Immature natural killer cell (primary cell): Measurements from ENCODE around the gene TTLL10. TPM values are rescaled to one million over a fixed set of nuclear protein-coding genes. Genes with fewer than 3 reads are reported as not detected.
"Not testable (repeated sequence)": the region's sequence is repeated elsewhere in the genome, so short reads cannot be mapped to it uniquely, and the experiment has no call there.

Experiments used
- DNase-seq, 3 donors: peaks; one replicate each; pipeline ENCODE4 v3.0.0; 2022; ENCODE audit warnings: mixed read lengths in 1 of 3
- H3K27ac Mint-ChIP-seq, 6 donors: one replicate each; pipeline ENCODE4 v1.8.0; 2020; ENCODE audit warnings: mixed read lengths in 6 of 6, mild to moderate bottlenecking in 5 of 6, inconsistent platforms in 4 of 6, moderate library complexity in 3 of 6
- H3K27me3 Mint-ChIP-seq, 3 donors: one replicate each; pipeline ENCODE4 v1.8.0; 2020 to 2021; ENCODE audit warnings: low read depth in 3 of 3, mild to moderate bottlenecking in 3 of 3, mixed read lengths in 3 of 3, moderate library complexity in 3 of 3, inconsistent platforms in 1 of 3
- H3K36me3 Mint-ChIP-seq, 3 donors: one replicate each; pipeline ENCODE4 v1.8.0; 2020; ENCODE audit warnings: mixed read lengths in 3 of 3, inconsistent platforms in 2 of 3, mild to moderate bottlenecking in 2 of 3
- H3K4me1 Mint-ChIP-seq, 2 donors: one replicate each; pipeline ENCODE4 v1.8.0; 2020; ENCODE audit warnings: inconsistent platforms in 2 of 2, mild to moderate bottlenecking in 2 of 2, mixed read lengths in 2 of 2, moderate library complexity in 1 of 2
- H3K4me3 Mint-ChIP-seq, 5 donors: one replicate each; pipeline ENCODE4 v1.8.0; 2020; ENCODE audit warnings: mild to moderate bottlenecking in 5 of 5, mixed read lengths in 5 of 5, inconsistent platforms in 3 of 5, moderate library complexity in 3 of 5
- H3K9me3 Mint-ChIP-seq, 6 donors: one replicate each; pipeline ENCODE4 v1.8.0; 2020; ENCODE audit warnings: mild to moderate bottlenecking in 6 of 6, mixed read lengths in 6 of 6, inconsistent platforms in 4 of 6, moderate library complexity in 3 of 6
- polyA plus RNA-seq, 3 donors: library from polyadenylated mRNA; unstranded; fragments of 300-500 nt; fragmentation: Illumina TruSeq; gene quantifications; one replicate each; pipeline ENCODE4 v1.2.3, GENCODE V29; 2021

TTLL10 gene
- polyA plus RNA-seq, 3 donors from 2014 or later: 0.68 to 0.83 (median 0.69) TPM

DNA sequence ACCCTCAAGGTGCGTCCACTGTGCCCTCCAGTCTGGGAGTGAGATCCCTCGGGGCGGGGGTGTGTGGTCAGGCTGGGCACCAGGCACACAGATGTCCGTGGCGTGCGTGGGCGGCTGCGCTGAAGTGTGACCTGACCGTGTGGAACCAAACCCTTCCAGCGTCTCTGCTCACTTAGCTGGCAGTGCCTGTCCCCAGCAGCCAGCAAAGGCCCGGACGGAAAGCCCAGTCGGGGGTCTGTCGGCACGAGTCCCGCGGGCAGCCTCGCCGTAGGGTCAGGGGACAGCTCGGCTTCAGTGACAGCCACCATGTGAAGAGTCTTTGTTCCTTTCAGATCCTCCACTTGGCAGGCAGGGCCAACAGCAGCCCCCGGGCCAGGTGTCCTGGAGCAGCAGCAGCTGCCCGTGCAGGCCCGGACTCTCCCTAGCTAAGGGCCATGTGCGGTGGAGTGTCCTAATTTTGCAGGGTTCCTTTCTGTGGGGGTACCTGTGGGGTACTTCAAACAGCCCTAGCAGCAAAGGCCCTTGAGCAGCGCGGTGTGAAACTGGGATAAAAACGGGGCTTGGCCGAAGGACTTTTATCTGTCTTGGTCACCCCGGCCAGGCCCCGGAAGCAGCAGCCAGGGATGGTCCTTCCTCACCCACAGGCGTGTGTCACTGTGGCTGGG, 11.6 kb downstream of the TTLL10 start:
- Mint-ChIP-seq H3K27ac (peak overlapping the region in 1 of 6 donors; percentile 17), H3K36me3 (no peaks in the 10 kb centered on the region), H3K27me3 (peaks cover 0 to 4% (median 0%) of the 10 kb centered on the region in 3 donors)

DNA sequence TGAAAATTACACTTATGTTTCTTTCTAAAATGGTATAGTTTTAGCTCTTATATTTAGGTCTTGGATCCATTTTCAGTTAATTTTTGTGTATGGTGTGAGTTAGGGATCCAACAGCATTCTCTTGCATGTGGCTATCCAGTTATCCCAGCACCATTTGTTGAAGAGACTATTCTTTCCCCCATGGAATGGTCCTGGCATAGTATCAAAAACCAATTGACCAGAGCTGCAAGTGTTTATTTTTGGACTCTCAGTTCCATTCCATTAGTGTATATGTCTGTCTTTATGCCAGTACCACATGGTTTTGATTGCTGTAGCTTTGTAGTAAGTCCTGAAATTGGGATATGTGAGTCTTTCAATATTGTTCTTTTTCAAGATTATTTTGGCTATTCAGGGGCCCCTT, 14.3 kb downstream of the TTLL10 start:
- Mint-ChIP-seq H3K36me3 (peaks cover 0 to 4% (median 0%) of the 10 kb centered on the region in 3 donors), H3K9me3 (no peaks in the 10 kb centered on the region), H3K4me1 (no peaks in the 10 kb centered on the region), H3K27ac (no peak overlapping the region), H3K27me3 (no peaks in the 10 kb centered on the region), H3K4me3 (no peak overlapping the region)
- no peak for DNase-seq

More for the DNA sequence above, 11.6 kb downstream of the TTLL10 start:
- no peak for DNase-seq
- Mint-ChIP-seq H3K4me1 (peaks cover 5 to 7% of the 10 kb centered on the region in 2 donors), H3K4me3 (no peak overlapping the region), H3K9me3 (no peaks in the 10 kb centered on the region)

DNA sequence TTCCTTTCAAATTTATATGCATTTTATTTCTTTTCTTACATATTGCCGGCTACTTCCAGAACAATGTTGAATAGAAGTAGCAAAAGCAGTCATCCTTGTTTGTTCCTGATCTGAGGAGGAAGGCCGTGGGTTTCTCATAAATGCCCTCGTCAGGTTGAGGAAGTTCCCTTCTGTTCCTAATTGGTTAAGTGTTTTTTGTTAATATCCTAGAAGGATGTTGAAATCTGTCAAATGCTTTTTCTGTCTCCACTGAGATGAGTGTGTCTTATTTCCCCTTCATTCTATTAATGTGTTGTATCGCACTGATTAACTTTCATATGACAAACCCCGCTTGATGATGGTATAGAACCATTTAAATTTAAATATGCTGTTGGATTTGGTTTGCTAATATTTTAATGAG, 15.4 kb downstream of the TTLL10 start:
- H3K27ac Mint-ChIP-seq: no peak overlapping the region
- DNase-seq: no peak
- peaks cover 0 to 4% (median 0%) of the 10 kb centered on the region in 3 donors for H3K36me3 Mint-ChIP-seq
- peaks cover 0 to 1% of the 10 kb centered on the region in 2 donors for H3K4me1 Mint-ChIP-seq
- H3K9me3 Mint-ChIP-seq: no peaks in the 10 kb centered on the region
- H3K27me3 Mint-ChIP-seq: no peaks in the 10 kb centered on the region
- H3K4me3 Mint-ChIP-seq: no peak overlapping the region

DNA sequence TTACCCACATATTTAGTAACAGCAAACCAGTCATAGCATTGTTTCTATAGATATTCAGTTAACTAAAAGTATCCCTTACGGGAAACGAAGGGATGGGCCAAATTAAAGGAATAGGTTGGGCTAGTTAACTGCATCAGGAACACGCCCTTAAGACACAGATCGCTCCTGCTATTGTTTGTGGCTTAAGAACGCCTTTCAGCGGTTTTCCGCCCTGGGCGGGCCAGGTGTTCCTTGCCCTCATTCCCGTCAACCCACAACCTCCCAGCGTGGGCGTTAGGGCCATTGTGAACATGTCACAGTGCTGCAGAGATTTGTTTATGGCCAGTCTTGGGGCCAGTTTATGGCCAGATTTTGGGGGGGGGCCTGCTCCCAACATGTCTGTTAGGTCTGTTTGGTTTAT, 18.1 kb downstream of the TTLL10 start:
- Mint-ChIP-seq H3K9me3 (peaks cover 0 to 11% (median 0%) of the 10 kb centered on the region in 6 donors), H3K4me3 (no peak overlapping the region), H3K36me3 (peaks cover 0 to 4% (median 0%) of the 10 kb centered on the region in 3 donors), H3K27ac (no peak overlapping the region), H3K27me3 (peaks cover 0 to 2% (median 0%) of the 10 kb centered on the region in 3 donors), H3K4me1 (peaks cover 0 to 10% of the 10 kb centered on the region in 2 donors)
- DNase-seq: no peak

DNA sequence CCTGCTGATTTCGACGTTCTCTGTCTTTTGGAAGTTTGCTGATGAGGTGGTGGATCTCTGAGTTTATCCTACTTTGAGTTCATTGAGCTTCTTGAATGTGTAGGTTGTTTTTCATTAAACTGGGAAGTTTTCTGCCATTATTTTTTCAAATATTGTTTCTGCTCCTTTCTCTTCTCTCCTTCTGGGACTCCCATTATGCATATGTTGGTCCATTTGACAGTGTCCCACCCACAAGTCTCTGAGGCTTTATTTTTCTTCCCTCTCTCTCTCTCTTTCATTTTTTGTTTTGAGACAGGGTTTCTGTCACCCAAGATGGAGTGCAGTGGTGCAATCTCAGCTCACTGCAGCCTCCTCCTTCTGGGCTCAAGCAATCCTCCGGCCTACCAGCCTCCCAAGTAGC, 21.0 kb downstream of the TTLL10 start:
- Mint-ChIP-seq H3K27ac (peak overlapping the region in 1 of 6 donors; percentile 79), H3K9me3 (peaks cover 0 to 11% (median 0%) of the 10 kb centered on the region in 6 donors), H3K4me3 (no peak overlapping the region), H3K4me1 (peaks cover 2 to 10% of the 10 kb centered on the region in 2 donors), H3K36me3 (peaks cover 0 to 4% (median 0%) of the 10 kb centered on the region in 3 donors), H3K27me3 (peaks cover 0 to 3% (median 0%) of the 10 kb centered on the region in 3 donors)
- no peak for DNase-seq

DNA sequence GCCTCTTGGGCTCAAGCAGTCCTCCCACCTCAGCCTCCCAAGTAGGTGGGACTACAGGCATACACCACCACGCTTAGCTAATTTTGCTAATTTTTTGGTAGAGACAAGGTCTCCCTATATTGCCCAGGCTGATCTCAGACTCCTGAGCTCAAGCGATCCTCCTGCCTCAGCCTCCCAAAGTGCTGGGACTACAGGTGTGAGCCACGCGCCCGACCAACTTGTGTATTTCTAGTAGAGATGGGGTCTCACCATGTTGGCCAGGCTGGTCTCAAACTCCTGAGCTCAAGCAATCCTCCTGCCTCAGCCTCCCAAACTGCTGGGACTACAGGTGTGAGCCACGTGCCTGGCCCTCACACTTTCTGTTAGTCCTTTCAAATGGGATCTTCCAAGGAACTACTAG, 22.0 kb downstream of the TTLL10 start:
- Mint-ChIP-seq H3K9me3 (peaks cover 0 to 11% (median 0%) of the 10 kb centered on the region in 6 donors), H3K27ac (peak overlapping the region in 3 of 6 donors; percentile 22 to 61 (median 25)), H3K4me1 (peaks cover 10% of the 10 kb centered on the region in 2 donors)
- not testable (repeated sequence) for H3K36me3 Mint-ChIP-seq, H3K27me3 Mint-ChIP-seq, H3K4me3 Mint-ChIP-seq, DNase-seq

DNA sequence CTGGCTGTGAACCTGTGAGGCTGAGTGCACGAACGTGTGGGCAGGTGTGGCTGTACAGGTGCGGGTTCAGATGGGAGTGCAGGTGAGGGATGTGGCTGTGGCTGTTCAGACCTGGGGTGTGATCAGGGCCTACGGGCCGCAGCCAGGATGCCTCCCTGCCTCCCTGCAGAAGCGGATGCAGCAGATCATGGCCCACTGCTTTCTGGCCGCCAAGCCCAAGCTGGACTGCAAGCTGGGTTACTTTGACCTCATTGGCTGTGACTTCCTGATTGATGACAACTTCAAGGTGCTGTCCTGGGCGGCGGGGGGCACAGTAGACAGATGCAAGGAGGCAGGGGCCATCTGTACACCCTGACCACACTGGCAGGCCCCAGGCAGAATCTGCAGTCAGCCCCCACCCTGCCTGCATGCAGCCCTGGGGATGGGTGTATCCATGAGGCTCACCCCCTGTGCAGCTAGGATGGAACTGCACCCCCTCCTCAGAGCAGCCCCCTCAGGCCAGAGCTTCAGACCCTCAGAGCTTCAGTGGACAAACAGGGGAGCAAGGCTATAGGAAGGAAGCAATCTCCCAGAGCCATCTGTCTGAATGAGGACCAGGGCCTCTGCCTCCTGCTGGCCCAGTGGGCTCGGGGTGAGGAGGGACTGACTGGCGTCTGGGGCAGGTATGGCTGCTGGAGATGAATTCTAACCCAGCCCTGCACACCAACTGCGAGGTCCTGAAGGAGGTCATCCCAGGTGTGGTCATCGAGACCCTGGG, 22.9 kb downstream of the TTLL10 start:
- Mint-ChIP-seq H3K9me3 (peaks cover 0 to 11% (median 0%) of the 10 kb centered on the region in 6 donors), H3K4me3 (no peak overlapping the region), H3K27me3 (peaks cover 0 to 3% (median 2%) of the 10 kb centered on the region in 3 donors), H3K36me3 (peaks cover 0 to 4% (median 0%) of the 10 kb centered on the region in 3 donors), H3K27ac (peak overlapping the region in 4 of 6 donors; percentile 32 to 62 (median 55)), H3K4me1 (peaks cover 10% of the 10 kb centered on the region in 2 donors)
- DNase-seq: no peak

DNA sequence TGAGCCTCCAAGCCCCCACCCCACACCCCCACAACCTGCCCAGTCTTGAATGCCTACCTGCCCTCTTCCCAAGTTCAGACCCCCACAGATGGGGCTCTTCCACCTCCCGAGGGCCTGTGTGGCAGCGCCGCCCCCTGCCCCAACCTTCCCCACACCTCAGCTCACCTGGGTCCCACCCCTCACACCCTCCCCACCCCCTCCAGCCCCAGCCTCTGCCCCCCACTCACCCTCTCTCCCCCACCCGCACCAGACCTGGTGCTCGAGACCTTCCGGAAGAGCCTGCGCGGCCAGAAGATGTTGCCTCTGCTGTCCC, 23.5 kb downstream of the TTLL10 start:
- no peak for DNase-seq
- Mint-ChIP-seq H3K4me3 (no peak overlapping the region), H3K27ac (no peak overlapping the region), H3K9me3 (peaks cover 0 to 11% (median 0%) of the 10 kb centered on the region in 6 donors), H3K4me1 (peaks cover 10% of the 10 kb centered on the region in 2 donors), H3K36me3 (peaks cover 0 to under 1% (median 0%) of the 10 kb centered on the region in 3 donors), H3K27me3 (peaks cover 0 to 3% (median 2%) of the 10 kb centered on the region in 3 donors)

DNA sequence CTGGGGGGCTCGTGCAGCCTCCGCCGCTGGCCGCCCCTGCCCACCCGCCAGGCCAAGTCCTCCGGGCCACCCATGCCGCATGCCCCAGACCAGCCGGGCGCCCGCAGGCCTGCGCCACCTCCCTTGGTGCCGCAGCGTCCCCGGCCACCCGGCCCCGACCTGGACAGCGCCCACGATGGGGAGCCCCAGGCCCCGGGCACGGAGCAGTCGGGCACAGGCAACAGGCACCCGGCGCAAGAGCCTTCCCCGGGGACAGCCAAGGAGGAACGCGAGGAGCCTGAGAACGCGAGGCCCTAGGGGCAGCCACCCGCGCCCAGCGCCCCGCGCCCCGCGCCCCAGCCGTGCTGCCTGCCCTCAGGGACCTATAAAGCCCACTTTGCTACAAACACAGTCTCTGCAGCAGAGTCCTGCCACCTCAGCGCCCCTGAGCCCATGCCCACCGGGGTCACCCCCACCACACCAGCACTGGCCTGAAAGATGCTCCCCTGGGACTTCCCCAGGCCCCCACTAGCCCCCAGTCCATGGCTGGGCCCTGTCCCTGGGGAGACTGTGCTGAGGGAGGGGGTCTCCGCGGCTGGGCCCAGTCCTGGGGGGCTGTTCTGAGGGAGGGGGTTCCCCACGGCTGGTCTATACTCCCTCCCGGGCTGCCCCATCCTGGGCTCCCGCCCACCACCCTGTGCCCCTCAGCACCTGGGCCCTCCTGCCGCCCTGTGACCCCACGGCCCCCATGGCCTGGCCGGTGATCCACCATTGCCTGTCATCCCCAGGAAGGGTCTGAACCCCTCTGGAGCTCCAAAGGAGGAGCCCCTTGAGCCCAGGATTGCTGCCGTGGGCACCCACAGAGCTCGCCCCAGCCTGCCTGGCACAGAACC, 24.1 kb downstream of the TTLL10 start:
- Mint-ChIP-seq H3K27me3 (peaks cover 0 to 3% (median 2%) of the 10 kb centered on the region in 3 donors), H3K36me3 (no peaks in the 10 kb centered on the region), H3K27ac (no peak overlapping the region), H3K4me1 (peaks cover 10% of the 10 kb centered on the region in 2 donors), H3K9me3 (peaks cover 0 to 11% (median 0%) of the 10 kb centered on the region in 6 donors), H3K4me3 (no peak overlapping the region)
- no peak for DNase-seq

DNA sequence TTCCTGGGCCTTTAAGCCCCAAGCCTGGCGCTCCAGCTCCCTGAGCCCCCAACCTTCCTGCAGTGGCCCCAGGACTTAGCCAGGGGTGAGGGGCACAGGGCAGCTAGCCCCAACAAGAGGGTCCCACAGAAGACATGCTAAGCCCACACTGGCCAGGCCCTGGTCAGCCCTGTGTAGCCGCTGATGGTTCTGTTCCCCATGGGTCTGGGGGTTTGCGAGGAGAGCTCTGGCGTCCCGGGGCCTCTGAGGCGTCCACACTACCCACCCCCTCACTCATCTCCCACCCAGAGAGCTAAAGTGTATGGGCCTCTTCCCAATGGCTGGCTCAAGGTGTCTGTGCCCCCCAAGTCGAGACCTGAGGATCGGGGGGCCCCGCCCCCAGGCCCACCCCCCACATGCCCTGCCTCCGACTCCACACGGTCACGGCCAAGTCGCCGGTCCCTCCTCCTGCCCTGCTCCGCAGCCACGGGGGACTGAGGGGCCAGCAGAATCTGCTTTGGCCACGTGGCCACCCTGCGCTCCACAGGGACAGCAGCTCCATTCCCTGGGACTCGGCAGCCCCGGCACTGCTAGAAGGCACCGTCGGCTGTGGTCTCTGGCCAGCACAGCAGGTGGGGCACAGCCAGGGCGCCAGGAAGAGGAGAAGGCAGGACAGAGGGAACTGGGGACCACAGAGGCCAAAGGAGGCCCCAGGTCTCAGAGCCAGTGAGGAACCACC, 24.9 kb downstream of the TTLL10 start:
- DNase-seq: no peak
- Mint-ChIP-seq H3K4me1 (peaks cover 10% of the 10 kb centered on the region in 2 donors), H3K36me3 (no peaks in the 10 kb centered on the region), H3K4me3 (no peak overlapping the region), H3K9me3 (peaks cover 0 to 11% (median 0%) of the 10 kb centered on the region in 6 donors), H3K27ac (no peak overlapping the region), H3K27me3 (peaks cover 0 to 3% (median 2%) of the 10 kb centered on the region in 3 donors)

DNA sequence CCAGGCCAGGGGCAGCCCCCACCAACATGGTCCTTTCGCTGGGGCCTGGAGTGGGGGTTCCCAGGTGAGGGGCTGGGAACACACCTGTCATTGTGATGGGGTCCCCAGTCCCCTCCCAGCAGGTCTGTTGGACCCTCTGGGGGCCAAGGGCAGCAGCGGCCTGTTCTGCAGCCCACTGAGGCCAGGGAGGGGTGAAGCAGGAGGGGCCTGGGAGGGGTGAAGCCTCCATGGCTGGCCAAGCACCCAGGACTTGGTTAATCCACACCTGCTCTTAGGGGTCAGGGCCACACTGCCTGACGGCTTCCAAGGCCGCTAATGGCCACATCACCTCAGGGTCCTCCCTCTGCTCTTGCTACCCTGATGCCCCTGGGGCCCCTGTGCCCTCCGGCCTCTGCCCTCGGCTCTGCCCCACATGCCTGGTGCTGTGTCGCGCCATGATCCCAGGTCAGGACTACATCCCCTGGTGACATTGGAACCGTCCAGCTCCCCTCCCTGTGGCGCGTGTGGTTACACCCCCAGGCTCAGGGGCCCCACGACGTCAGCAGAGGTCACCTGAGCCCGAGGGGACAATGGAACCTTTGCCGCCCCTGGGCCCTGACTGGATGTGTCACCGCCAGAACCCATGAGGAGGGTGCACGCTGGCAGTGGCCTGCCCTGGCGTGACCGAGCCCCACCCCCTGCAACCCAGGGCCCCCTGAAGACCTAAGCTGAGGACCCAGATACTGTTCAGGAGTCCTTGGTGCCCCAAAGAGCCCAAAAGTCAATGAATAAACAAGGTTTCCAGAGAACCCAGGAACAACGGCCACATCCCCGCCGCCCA, 25.7 kb downstream of the TTLL10 start:
- Mint-ChIP-seq H3K27ac (peak overlapping the region; percentile 68 to 94 (median 88)), H3K36me3 (no peaks in the 10 kb centered on the region), H3K4me3 (peak overlapping the region; percentile 33 to 61 (median 51)), H3K27me3 (peaks cover 0 to 3% (median 2%) of the 10 kb centered on the region in 3 donors), H3K4me1 (peaks cover 6 to 10% of the 10 kb centered on the region in 2 donors), H3K9me3 (peaks cover 0 to 11% (median 0%) of the 10 kb centered on the region in 6 donors)
- DNase-seq: no peak
